ENCODE data around the gene KIF18B.
"Not testable (repeated sequence)": the region's sequence is repeated elsewhere in the genome, so short reads cannot be mapped to it uniquely, and the experiment has no call there.

The KIF18B gene

GRCh38 chr17:44969144-44969780, 21.7 kb upstream of the KIF18B start:
- DNase-seq: no peak

GRCh38 chr17:44968225-44969143, 20.9 kb upstream of the KIF18B start, which contains the start of gene C1QL1:
Gene C1QL1 (minus strand): TSS chr17:44968303. CDS start chr17:44968048, 255 bp downstream.
- peak; percentile 71 to 85 (median 80) for DNase-seq

- no peak for DNase-seq
Observed at GRCh38 chr17:44967907-44968224, 20.3 kb upstream of the KIF18B start.

DNA sequence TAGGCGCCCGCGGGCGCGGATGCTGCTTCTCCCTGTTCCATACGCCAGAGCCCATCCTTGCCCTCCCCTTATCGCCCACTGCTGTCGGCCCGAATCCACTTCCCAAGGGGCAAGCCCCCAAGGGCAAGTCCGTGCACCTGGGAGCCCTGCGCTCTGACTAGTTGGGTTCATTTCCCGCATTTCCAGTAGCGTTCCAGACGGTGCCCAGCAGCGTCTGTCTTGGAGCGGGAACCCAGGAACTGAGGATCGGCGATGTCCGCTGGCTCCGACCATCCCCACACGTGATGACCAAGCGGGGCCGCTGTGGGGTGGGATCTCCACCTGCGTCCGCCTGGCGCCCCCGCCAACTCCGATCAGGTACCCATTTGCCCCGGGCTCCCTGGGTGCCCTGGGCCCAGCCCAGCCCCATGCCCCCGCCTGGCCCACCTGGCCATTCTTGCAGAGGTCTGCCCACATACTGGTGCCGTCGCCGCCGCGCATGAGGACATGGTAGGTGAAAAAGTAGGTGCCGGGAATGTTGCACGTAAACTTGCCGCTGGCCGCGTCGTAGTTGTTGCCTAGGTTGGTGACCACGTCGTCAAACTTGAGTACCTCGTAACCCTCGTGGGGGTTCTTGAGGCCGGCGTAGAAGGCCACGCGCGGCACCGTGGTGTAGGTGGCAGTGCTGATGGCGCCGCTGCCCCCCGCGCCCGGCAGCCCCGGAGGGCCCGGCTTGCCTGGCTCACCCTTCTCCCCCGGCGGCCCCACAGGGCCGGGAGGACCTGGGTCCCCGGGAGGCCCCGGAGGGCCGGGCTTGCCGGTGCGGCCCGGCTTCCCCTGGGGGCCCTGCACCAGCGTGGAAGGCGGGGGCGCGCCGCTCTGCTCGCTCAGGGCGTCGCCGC, 19.7 kb upstream of the KIF18B start:
- no peak for DNase-seq

GRCh38 chr17:44966348-44967025, 18.9 kb upstream of the KIF18B start:
- DNase-seq: no peak

DNA sequence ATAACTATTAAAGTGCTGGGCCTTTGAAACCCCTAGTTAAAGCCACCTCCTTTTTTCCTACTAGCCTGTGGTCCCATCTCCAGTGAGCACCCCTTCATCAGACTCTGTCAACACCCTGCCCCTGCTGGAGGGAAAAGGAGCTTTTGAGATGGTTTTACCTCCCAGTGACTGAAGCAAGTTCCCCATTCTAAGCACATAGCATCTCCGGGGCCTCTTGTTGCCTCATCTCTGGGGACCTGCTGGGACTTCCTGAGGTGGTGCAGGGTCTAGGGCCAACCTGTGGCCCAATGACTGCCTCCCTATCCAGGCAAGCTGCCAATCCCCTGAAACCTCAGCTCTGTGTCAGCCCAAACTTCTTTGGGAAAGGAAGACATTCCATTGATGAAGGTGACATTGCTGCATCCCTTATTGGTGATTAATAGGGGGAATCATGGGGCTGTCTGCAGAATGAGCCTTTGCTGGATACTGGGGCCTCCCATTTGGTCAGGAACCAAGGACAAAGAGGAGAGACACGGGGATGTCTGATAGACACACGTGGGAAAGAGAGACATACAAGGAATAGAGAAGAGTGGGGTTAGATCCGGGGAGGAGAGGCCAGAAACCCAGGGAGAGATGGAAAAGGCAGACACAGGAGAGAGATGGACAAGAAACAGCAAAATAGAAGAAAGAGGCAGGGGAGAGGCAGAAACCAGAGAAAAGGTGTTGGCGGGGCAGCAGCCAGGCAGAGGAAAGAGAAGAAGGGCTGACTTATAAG, 18.1 kb upstream of the KIF18B start:
- no peak for DNase-seq

- DNase-seq: no peak
Observed at GRCh38 chr17:44961921-44962350, 14.4 kb upstream of the KIF18B start.

- DNase-seq: no peak
Observed at GRCh38 chr17:44960691-44961090, 13.1 kb upstream of the KIF18B start.

DNA sequence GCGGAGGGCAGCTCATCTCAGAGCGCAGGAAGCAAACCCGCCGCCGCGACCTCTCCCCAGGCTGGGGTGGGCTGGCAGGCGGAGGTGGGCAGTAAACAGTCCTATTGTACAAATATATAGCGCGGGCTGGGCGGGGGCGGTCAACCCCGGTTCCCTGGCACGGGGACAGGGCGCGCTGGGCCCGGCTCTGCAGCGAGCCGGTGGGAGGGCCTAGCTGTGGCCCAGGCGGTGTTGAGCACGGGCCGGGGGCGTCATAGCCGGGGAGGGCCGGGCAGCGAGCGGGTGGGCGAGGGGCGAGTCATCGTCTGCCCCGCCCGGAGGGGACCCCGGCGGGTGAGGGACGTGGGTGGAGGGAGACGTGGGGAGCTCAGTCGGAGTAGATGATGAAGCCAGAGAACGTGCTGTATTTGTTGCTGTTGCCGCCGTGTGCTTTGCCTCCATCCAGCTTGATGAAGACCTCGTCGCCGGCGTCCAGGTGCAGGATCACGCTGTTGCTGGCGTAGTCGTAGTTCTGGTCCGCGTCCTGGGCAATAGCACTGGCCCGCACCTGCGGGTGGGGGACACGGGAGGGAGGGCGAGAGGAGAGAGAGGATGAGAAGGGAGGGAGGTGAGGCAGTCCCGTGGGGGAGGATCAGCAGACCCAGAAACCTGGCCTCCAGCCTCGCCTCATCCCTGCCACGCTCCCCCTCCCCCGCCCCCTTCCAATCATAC, 12.4 kb upstream of the KIF18B start:
- no peak for DNase-seq

- no peak for DNase-seq
Observed at GRCh38 chr17:44956998-44957981, 9.7 kb upstream of the KIF18B start.

GRCh38 chr17:44955674-44956425, 8.3 kb upstream of the KIF18B start:
- DNase-seq: no peak

DNA sequence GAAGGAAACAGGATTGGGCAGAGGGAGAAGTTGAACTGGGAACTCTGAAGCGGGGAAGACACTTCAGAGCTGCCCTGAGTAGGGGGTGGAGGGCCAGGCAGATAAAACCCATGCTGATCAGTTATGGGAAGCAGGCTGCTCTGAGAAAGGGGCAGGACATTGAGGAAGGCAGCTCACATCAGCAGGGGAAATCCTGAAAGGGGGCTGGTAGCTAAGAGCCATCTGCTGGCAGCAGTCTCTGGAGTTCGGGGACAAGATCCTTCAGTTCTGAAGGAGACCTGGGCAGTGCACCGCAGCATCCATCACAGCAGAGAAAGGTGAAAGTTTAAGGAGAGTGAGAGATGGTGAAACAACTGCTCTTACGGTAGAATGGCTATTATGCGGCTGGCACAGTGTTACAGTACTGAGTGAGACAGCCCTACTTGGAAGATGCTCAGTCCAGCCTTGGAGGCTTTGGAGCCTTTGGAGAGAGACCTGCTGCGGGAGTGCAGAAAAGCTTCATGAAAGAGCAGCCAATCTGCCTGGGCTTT, 5.4 kb upstream of the KIF18B start:
- no peak for DNase-seq

- DNase-seq: no peak
Observed at GRCh38 chr17:44948315-44948795, 782 bp upstream of the KIF18B start.

- not testable (repeated sequence) for DNase-seq
Observed at GRCh38 chr17:44945652-44946051, 1.9 kb downstream of the KIF18B start.

GRCh38 chr17:44942456-44942855, 5.1 kb downstream of the KIF18B start:
- DNase-seq: no peak

DNA sequence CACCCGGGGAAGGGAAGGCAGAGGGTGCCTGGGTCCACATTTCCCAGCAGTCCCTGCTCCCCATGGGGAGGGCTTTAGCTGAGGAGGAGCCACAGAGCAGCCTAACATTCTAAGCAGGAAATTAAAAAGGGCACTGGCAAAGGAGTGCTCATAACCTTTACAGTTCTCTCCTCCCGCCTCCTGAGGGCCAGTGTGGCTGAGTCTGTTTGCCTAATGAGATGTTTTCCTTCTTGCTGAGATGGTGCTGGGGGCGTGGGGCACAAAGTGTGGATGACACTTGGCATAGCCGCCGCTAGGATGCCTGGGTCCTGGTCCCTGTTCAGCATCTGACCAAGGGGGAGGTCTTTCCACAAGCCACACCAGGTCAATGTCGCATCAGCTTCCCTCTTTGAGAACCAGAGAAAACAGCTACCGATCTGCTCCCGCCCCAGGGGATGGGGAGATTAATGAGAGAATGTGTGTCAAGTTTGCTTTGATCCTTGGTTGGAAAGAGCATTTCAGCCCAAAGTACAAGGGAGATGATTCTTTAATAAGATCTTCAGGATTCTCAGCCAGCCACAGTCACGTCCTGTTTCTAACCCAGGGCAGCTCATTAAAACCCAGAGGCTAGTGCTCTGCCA, 5.8 kb downstream of the KIF18B start:
- DNase-seq: no peak

GRCh38 chr17:44940768-44941167, 6.8 kb downstream of the KIF18B start:
- no peak for DNase-seq

DNA sequence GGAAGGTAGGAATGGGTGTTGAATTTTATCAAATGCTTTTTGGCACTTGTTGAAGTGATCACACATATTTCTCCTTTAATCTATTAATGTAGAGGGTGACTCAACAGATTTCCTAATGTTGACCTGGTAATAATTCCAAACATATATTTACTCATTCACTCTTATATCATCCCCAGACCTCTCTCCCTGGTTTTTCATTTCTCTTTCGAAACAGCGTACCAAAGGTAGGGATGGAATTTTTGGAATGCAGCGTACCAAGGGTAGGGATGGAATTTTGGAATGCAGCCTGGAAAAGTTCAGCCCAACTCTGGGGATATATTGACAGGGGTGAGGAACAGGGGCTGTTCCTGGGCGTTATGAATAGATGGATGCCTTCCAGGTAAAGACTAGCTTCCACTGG, 7.3 kb downstream of the KIF18B start:
- no peak for DNase-seq

Data from T-helper 1 cell (primary cell).